Subcutaneous abdominal adipose tissue (tissue), 5 donors: ENCODE measurements around the gene MYOM3.
"Not testable (repeated sequence)": the region's sequence is repeated elsewhere in the genome, so short reads cannot be mapped to it uniquely, and the experiment has no call there.

Experiments
- H3K27ac ChIP-seq: one replicate; pipeline ENCODE4 v1.7.0; 2013; ENCODE audit warnings: low read depth, mild to moderate bottlenecking, inconsistent platforms, low read length, moderate library complexity
- H3K27me3 ChIP-seq, 5 donors: one replicate each; pipeline ENCODE4 v1.7.0; 2013; ENCODE audit warnings: low read length in 5 of 5, inconsistent platforms in 1 of 5; ENCODE audit not compliant: control insufficient read depth in 5 of 5, insufficient read depth in 4 of 5
- H3K36me3 ChIP-seq, 5 donors: one replicate each; pipeline ENCODE4 v1.7.0; 2013; ENCODE audit warnings: low read length in 5 of 5; ENCODE audit not compliant: control insufficient read depth in 5 of 5, insufficient read depth in 5 of 5
- H3K4me1 ChIP-seq, 5 donors: one replicate each; pipeline ENCODE4 v1.7.0; 2013; ENCODE audit warnings: low read length in 5 of 5, mild to moderate bottlenecking in 3 of 5, moderate library complexity in 1 of 5; ENCODE audit not compliant: control insufficient read depth in 5 of 5, insufficient read depth in 5 of 5
- H3K4me3 ChIP-seq, 5 donors: one replicate each; pipeline ENCODE4 v1.7.0; 2013; ENCODE audit warnings: low read length in 5 of 5, low read depth in 1 of 5
- H3K9ac ChIP-seq, 5 donors: one replicate each; pipeline ENCODE4 v1.7.0; 2013; ENCODE audit warnings: low read length in 5 of 5, mild to moderate bottlenecking in 4 of 5, moderate library complexity in 3 of 5
- H3K9me3 ChIP-seq, 5 donors: one replicate each; pipeline ENCODE4 v1.7.0; 2013; ENCODE audit warnings: low read length in 5 of 5; ENCODE audit not compliant: control insufficient read depth in 5 of 5
- donor health status: healthy.
- donor health status: healthy.
- donor health status: healthy.
- donor health status: healthy.
- donor health status: healthy.

The MYOM3 gene

GRCh38 chr1:24021403-24022266, 90.3 kb downstream of the MYOM3 start:
- Histone ChIP-seq H3K4me3 (no peak overlapping the region), H3K4me1 (peaks cover 10 to 36% (median 32%) of the 10 kb centered on the region in 5 donors), H3K9me3 (no peaks in the 10 kb centered on the region), H3K9ac (no peak overlapping the region), H3K36me3 (no peaks in the 10 kb centered on the region), H3K27ac (peak overlapping the region; percentile 18), H3K27me3 (peaks cover 0 to 4% (median 0%) of the 10 kb centered on the region in 5 donors)

GRCh38 chr1:24020470-24020869, 91.5 kb downstream of the MYOM3 start:
- Histone ChIP-seq H3K36me3 (no peaks in the 10 kb centered on the region), H3K4me1 (peaks cover 10 to 45% (median 39%) of the 10 kb centered on the region in 5 donors), H3K27ac (peak overlapping the region; percentile 97), H3K4me3 (no peak overlapping the region), H3K9ac (peak overlapping the region in 1 of 5 donors; percentile 38), H3K9me3 (no peaks in the 10 kb centered on the region), H3K27me3 (peaks cover 0 to 4% (median 0%) of the 10 kb centered on the region in 5 donors)

GRCh38 chr1:24020025-24020424, 91.9 kb downstream of the MYOM3 start:
- H3K9ac ChIP-seq, result peak overlapping the region in 1 of 5 donors; percentile 72
- no peaks in the 10 kb centered on the region for H3K9me3 ChIP-seq
- no peaks in the 10 kb centered on the region for H3K36me3 ChIP-seq
- no peak overlapping the region for H3K4me3 ChIP-seq
- H3K27ac ChIP-seq, result peak overlapping the region; percentile 97
- peaks cover 12 to 45% (median 43%) of the 10 kb centered on the region in 5 donors for H3K4me1 ChIP-seq
- peaks cover 0 to 4% (median 0%) of the 10 kb centered on the region in 5 donors for H3K27me3 ChIP-seq

- peak overlapping the region in 4 of 5 donors; percentile 1 to 50 (median 45) for H3K4me3 ChIP-seq
Observed at GRCh38 chr1:24018611-24019580, 93.0 kb downstream of the MYOM3 start.

GRCh38 chr1:24015221-24016210, 96.4 kb downstream of the MYOM3 start:
- Histone ChIP-seq H3K9ac (peak overlapping the region in 1 of 5 donors; percentile 11), H3K36me3 (no peaks in the 10 kb centered on the region), H3K27ac (peak overlapping the region; percentile 64), H3K9me3 (no peaks in the 10 kb centered on the region), H3K27me3 (peaks cover 0 to 4% (median 0%) of the 10 kb centered on the region in 5 donors), H3K4me3 (no peak overlapping the region), H3K4me1 (peaks cover 13 to 46% (median 40%) of the 10 kb centered on the region in 5 donors)

More at GRCh38 chr1:24018611-24019580, 93.0 kb downstream of the MYOM3 start:
- Histone ChIP-seq H3K4me1 (peaks cover 12 to 46% (median 43%) of the 10 kb centered on the region in 5 donors), H3K9ac (peak overlapping the region in 4 of 5 donors; percentile 38 to 95 (median 64)), H3K27me3 (peaks cover 0 to 4% (median 0%) of the 10 kb centered on the region in 5 donors), H3K9me3 (no peaks in the 10 kb centered on the region), H3K27ac (peak overlapping the region; percentile 97), H3K36me3 (no peaks in the 10 kb centered on the region)

GRCh38 chr1:24012878-24013277, 99.1 kb downstream of the MYOM3 start:
- not testable (repeated sequence) for H3K27me3 ChIP-seq, H3K36me3 ChIP-seq, H3K27ac ChIP-seq, H3K9ac ChIP-seq, H3K4me3 ChIP-seq, H3K9me3 ChIP-seq
- H3K4me1 ChIP-seq, result peaks cover 3 to 33% (median 26%) of the 10 kb centered on the region in 5 donors

GRCh38 chr1:24010650-24011049, 101.3 kb downstream of the MYOM3 start:
- no peak overlapping the region for H3K4me3 ChIP-seq
- H3K9me3 ChIP-seq, result no peaks in the 10 kb centered on the region
- no peak overlapping the region for H3K27ac ChIP-seq
- no peaks in the 10 kb centered on the region for H3K36me3 ChIP-seq
- no peaks in the 10 kb centered on the region for H3K27me3 ChIP-seq
- peaks cover 3 to 22% (median 16%) of the 10 kb centered on the region in 5 donors for H3K4me1 ChIP-seq
- H3K9ac ChIP-seq, result no peak overlapping the region

- H3K4me1 ChIP-seq, result peaks cover 2 to 18% (median 14%) of the 10 kb centered on the region in 5 donors
- H3K27ac ChIP-seq, result no peak overlapping the region
- H3K4me3 ChIP-seq, result no peak overlapping the region
- no peak overlapping the region for H3K9ac ChIP-seq
- H3K27me3 ChIP-seq, result no peaks in the 10 kb centered on the region
- H3K9me3 ChIP-seq, result no peaks in the 10 kb centered on the region
- no peaks in the 10 kb centered on the region for H3K36me3 ChIP-seq
Observed at GRCh38 chr1:24009406-24009805, 102.5 kb downstream of the MYOM3 start.

GRCh38 chr1:24008574-24009184, 103.3 kb downstream of the MYOM3 start:
- H3K4me3 ChIP-seq, H3K27me3 ChIP-seq, H3K36me3 ChIP-seq, H3K9me3 ChIP-seq, H3K27ac ChIP-seq, H3K9ac ChIP-seq: not testable (repeated sequence)
- peaks cover 2 to 18% (median 14%) of the 10 kb centered on the region in 5 donors for H3K4me1 ChIP-seq
